Adrenal gland (tissue), 12 donors: ENCODE measurements around the gene CYP26B1. TPM values are rescaled to one million over a fixed set of nuclear protein-coding genes. Genes with fewer than 3 reads are reported as not detected.

ENCODE experiments used
- DNase-seq, 7 donors: peaks; one replicate each; pipeline ENCODE4 v3.0.0-alpha.2; 2019 to 2020
- H3K27ac ChIP-seq, 5 donors: fragments of 200-600 bp; sonication (generic) in 4 of 5; 1 replicate in 3 of 5; 2 replicates in 2 of 5; pipeline versions ENCODE4 v1.5.1 to v1.8.0; 2016 to 2020; ENCODE audit warnings: mild to moderate bottlenecking in 1 of 5
- H3K27me3 ChIP-seq: fragments of 200-600 bp; 2 replicates; pipeline ENCODE4 v1.8.0; 2021
- H3K36me3 ChIP-seq, 2 donors: fragments of 200-600 bp; replicated peaks in 1 of 2; 1 replicate in 1 of 2; 2 replicates in 1 of 2; pipeline versions ENCODE4 v1.5.1 to v1.8.0; 2018 to 2022
- H3K4me1 ChIP-seq, 2 donors: fragments of 200-600 bp; replicated peaks in 1 of 2; 1 replicate in 1 of 2; 2 replicates in 1 of 2; pipeline versions ENCODE4 v1.5.1 to v1.8.0; 2018 to 2021
- H3K4me3 ChIP-seq, 4 donors: fragments of 200-600 bp; sonication (generic) in 3 of 4; one replicate each; pipeline ENCODE4 v1.5.1; 2016 to 2018
- H3K9me3 ChIP-seq, 3 donors: fragments of 200-600 bp; sonication (generic) in 1 of 3; replicated peaks in 1 of 3; 1 replicate in 2 of 3; 2 replicates in 1 of 3; pipeline versions ENCODE4 v1.5.1 to v1.8.0; 2016 to 2021
- POLR2A ChIP-seq, 2 donors: fragments of 450-650 bp; IDR thresholded peaks; one replicate each; pipeline ENCODE4 v1.6.1; 2017; ENCODE audit warnings: antibody characterized with exemption in 2 of 2, mild to moderate bottlenecking in 2 of 2, moderate library complexity in 1 of 2
- WGBS, 4 donors: extraction: QIAGEN DNeasy Blood & Tissue Kit in 2 of 4; methylation state at CpG; one replicate each; pipeline versions ENCODE4 v1.1.5 to v1.1.7; 2013 to 2017; 5-methylcytosine and 5-hydroxymethylcytosine counted together
- intact Hi-C, 2 donors: fragments of 100-400 bp; cut with DNase I; formaldehyde crosslinking; loops; one replicate each; pipeline versions ENCODE4 v1.14.1 to v1.15.0; 2022 to 2023
- polyA plus RNA-seq, 3 donors: library from polyadenylated mRNA; stranded (reverse); fragments of 200-250 nt in 2 of 3; fragments of 350-450 nt in 1 of 3; fragmentation: Illumina TruSeq in 1 of 3; extraction: RNeasy Lipid Tissue Mini Kit (QIAGEN cat#74804) in 1 of 3; gene quantifications; one replicate each; pipeline ENCODE4 v1.2.3, GENCODE V29; 2013 to 2014
- total RNA-seq, 9 donors: library from RNA; depleted of rRNA in 4 of 9; stranded (reverse); fragments of >200 nt in 4 of 9; fragments of 120-200 nt in 1 of 9; fragmentation: NEBNext Ultra II Directional in 1 of 9; extraction: Animal tissue kit (Norgen Biotek cat#: 25700) in 1 of 9; gene quantifications; one replicate each; pipeline versions ENCODE4 v1.1.0 to v1.2.4, GENCODE V29; 2013 to 2023
- TF ChIP-seq, protein P1 (sequence below), 6 experiments: fragments of 450-650 bp in 4 of 6; fragments of 200-600 bp in 2 of 6; sonication (generic) in 1 of 6; IDR thresholded peaks; 1 replicate in 5 of 6; 2 replicates in 1 of 6; pipeline versions ENCODE4 v1.5.1 to v1.8.0; 2016 to 2021; ENCODE audit warnings: antibody characterized with exemption in 6 of 6, mild to moderate bottlenecking in 2 of 6, moderate library complexity in 1 of 6
- donor health status: healthy with polysubstance abuse.
- donor health status: Bipolar disorder and iron deficiency.
- donor health status: DM: yes; HTN: yes; CAD: no.
- donor health status: DM: no; HTN: no; CAD: no.
- donor health status: DM: no; HTN: no; CAD: no.
- donor health status: DM: yes; HTN: yes; CAD: no.

The CYP26B1 gene
- total and polyA plus RNA-seq, 12 donors: 0.53 to 30.3 (median 10.7) TPM

DNA sequence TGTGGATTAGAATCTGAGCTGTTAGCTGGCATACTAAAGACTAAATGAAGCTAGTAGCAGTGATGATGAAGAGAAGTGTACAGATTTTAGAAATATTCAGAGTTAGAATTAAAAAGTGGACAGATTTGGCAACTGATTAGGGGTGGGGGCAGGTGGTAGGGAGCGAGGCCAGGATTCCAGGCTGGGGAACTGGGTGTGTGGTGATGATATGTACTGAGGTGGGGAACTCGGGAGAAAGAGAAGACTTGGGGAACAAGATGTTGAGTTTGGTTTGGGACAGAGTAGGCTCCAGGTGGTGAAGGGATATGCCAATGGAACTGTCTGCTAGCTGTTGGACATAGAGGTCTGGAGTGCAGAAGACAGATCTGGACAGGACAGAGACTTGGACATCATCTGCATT lies 9.2 kb upstream of the CYP26B1 start:
- Histone ChIP-seq H3K4me3 (no peak overlapping the region), H3K27me3 (peaks cover 11% of the 10 kb centered on the region), H3K36me3 (no peaks in the 10 kb centered on the region), H3K9me3 (no peaks in the 10 kb centered on the region), H3K27ac (no peak overlapping the region), H3K4me1 (no peaks in the 10 kb centered on the region)
- no peak for DNase-seq
- no peak for TF ChIP-seq POLR2A (IDR thresholded peaks at IDR 0.05)
- TF ChIP-seq, protein P1, sequence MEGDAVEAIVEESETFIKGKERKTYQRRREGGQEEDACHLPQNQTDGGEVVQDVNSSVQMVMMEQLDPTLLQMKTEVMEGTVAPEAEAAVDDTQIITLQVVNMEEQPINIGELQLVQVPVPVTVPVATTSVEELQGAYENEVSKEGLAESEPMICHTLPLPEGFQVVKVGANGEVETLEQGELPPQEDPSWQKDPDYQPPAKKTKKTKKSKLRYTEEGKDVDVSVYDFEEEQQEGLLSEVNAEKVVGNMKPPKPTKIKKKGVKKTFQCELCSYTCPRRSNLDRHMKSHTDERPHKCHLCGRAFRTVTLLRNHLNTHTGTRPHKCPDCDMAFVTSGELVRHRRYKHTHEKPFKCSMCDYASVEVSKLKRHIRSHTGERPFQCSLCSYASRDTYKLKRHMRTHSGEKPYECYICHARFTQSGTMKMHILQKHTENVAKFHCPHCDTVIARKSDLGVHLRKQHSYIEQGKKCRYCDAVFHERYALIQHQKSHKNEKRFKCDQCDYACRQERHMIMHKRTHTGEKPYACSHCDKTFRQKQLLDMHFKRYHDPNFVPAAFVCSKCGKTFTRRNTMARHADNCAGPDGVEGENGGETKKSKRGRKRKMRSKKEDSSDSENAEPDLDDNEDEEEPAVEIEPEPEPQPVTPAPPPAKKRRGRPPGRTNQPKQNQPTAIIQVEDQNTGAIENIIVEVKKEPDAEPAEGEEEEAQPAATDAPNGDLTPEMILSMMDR (IDR thresholded peaks at IDR 0.05): no peak
- WGBS, 4 donors: 60 to 74% (median 68%) methylated on average over 2 of the region's 2 CpGs
- intact Hi-C loops: no loop called here

DNA sequence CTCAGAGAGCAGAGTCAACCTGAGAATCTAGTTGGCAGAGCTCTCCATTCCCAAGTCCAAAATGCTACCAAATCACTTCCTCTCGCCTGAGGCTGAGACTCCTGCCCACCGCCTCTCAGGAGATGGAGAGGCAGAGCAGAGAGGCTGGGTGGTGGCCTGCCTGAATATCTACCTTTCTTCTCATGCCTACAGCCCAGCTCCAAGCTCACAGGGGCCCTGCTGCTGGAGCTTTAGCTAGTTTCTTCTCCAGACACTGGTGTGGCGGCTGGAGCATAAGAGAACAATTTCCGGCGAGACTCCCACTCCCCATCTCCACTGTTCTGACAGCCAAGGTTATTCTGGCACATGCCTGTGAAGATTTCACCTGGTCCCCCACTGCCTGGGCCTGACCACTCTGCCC lies 8.1 kb upstream of the CYP26B1 start:
- no peaks in the 10 kb centered on the region for H3K4me1 ChIP-seq
- peak in 1 of 7 donors; percentile 15 for DNase-seq
- no peak overlapping the region for H3K4me3 ChIP-seq
- H3K27me3 ChIP-seq: peaks cover 11% of the 10 kb centered on the region
- intact Hi-C loops: no loop called here
- H3K27ac ChIP-seq: no peak overlapping the region
- TF ChIP-seq POLR2A (IDR thresholded peaks at IDR 0.05): no peak
- WGBS, 4 donors: 76 to 100% (median 90%) methylated on average over 5 of the region's 5 CpGs
- H3K36me3 ChIP-seq: no peaks in the 10 kb centered on the region
- no peaks in the 10 kb centered on the region for H3K9me3 ChIP-seq

DNA sequence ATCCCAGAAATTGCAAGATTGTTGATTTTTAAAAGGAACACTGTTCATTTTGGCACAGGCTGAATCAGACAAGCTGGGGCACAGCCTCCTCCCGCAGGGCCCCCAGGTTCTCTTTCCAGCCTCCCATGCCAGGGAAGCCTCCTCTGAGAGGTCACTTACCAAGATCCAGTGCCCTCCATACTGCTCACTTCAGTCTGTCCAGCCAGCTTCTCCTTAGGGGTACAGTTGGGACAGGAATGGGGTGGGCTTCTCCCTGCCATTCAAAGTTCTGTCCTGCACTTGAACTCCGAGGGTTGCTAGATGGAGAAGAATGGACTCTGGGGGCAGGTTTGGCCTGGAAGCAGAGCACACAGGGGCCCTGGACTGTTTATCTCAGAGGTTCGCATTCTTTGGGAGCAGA lies 7.5 kb upstream of the CYP26B1 start:
- H3K27ac ChIP-seq: no peak overlapping the region
- WGBS, 4 donors: 79 to 89% (median 85%) methylated on average over 3 of the region's 3 CpGs
- no peaks in the 10 kb centered on the region for H3K36me3 ChIP-seq
- TF ChIP-seq POLR2A (IDR thresholded peaks at IDR 0.05): no peak
- TF ChIP-seq, protein P1 (IDR thresholded peaks at IDR 0.05): no peak
- no peak overlapping the region for H3K4me3 ChIP-seq
- H3K9me3 ChIP-seq: no peaks in the 10 kb centered on the region
- no peak for DNase-seq
- intact Hi-C loops: no loop called here
- H3K27me3 ChIP-seq: peaks cover 11% of the 10 kb centered on the region
- peaks cover under 1 to 1% of the 10 kb centered on the region in 2 donors for H3K4me1 ChIP-seq

DNA sequence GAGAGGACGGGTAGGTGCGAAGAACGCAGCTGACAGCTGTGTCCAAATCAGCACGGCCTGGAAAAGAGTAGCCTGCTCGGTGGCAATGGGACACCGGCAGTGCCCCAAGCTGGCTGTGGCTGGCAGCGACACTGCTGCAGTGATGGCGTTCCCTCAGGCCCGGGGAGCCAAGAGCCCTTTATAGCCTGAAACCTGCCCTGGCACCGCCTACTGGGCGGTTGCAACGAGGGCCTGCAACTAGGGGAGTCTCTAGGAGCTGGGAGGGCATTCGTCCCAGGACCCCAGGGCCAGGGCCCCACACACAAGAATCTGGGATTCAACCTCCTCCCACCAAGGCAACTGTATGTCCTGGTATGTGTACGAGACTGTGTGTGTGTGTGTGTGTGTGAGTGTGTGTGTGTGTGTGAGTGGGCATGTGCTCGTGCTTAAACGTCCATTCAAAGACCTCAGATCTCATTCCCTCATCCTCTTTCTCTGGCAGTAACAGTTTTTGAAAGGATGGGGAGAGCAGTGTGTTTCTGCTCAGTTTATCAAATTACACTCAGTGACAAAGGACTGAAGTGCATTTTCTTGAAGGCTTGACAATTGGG lies 6.8 kb upstream of the CYP26B1 start:
- H3K4me1 ChIP-seq: peaks cover 7 to 8% of the 10 kb centered on the region in 2 donors
- no peaks in the 10 kb centered on the region for H3K9me3 ChIP-seq
- H3K27ac ChIP-seq: no peak overlapping the region
- H3K36me3 ChIP-seq: no peaks in the 10 kb centered on the region
- WGBS, 4 donors: 80 to 89% (median 82%) methylated on average over 11 to 16 of the region's 16 CpGs
- DNase-seq: peak in 1 of 7 donors; percentile 24
- no peak overlapping the region for H3K4me3 ChIP-seq
- intact Hi-C loops: loop anchor here in 1 of 2 donors (5.0 kb wide), 1 partner anchor 352 kb away; no protein-coding TSS in a partner anchor
- H3K27me3 ChIP-seq: peaks cover 11% of the 10 kb centered on the region
- TF ChIP-seq, protein P1 (IDR thresholded peaks at IDR 0.05): no peak
- TF ChIP-seq POLR2A (IDR thresholded peaks at IDR 0.05): no peak

DNA sequence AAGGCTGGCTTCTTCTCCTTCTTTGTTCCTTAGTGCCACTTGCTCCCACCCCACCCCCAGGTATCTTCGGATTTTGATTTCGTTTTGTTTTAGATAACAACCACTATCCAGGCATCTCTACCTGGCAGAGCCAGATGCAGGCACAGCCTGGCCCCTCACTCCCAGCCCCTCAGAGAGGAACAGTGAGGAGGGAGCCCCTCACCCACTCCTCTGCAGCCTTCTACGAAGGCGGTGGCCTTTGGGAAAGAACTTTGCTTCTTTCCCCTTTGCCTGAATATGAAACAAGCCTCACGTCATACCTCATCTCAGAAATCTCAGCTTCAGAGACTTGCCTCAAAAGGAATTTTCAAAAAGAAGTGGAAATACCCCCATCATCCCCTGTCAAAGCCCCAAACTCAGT lies 6.3 kb upstream of the CYP26B1 start:
- Histone ChIP-seq H3K27me3 (peaks cover 11% of the 10 kb centered on the region), H3K27ac (no peak overlapping the region), H3K9me3 (no peaks in the 10 kb centered on the region), H3K4me3 (no peak overlapping the region), H3K36me3 (no peaks in the 10 kb centered on the region), H3K4me1 (peaks cover 12% of the 10 kb centered on the region in 2 donors)
- WGBS, 4 donors: 76 to 88% (median 79%) methylated on average over 5 of the region's 5 CpGs
- intact Hi-C loops: loop anchor here in 1 of 2 donors (5.0 kb wide), 1 partner anchor 352 kb away; no protein-coding TSS in a partner anchor
- DNase-seq: peak in 1 of 7 donors; percentile 27
- TF ChIP-seq, protein P1 (IDR thresholded peaks at IDR 0.05): no peak
- no peak for TF ChIP-seq POLR2A (IDR thresholded peaks at IDR 0.05)
